Choroid plexus epithelial cell (primary cell): Measurements from ENCODE around the gene DUXA.

Source experiments
- DNase-seq: peaks from one replicate; pipeline ENCODE4 v3.0.0-alpha.2; 2010; ENCODE audit warnings: low read depth
- H3K4me3 ChIP-seq: 2 replicates; pipeline ENCODE4 v1.5.1; 2011; ENCODE audit warnings: low read depth, mild to moderate bottlenecking, control low read depth, low read length, moderate library complexity
- TF ChIP-seq, protein P1 (sequence below): conservative IDR thresholded peaks from 2 replicates; pipeline ENCODE4 v1.5.1; 2011; ENCODE audit warnings: low read depth, mild to moderate bottlenecking, control low read depth, inconsistent platforms, low read length, moderate library complexity

DUXA gene

DNA sequence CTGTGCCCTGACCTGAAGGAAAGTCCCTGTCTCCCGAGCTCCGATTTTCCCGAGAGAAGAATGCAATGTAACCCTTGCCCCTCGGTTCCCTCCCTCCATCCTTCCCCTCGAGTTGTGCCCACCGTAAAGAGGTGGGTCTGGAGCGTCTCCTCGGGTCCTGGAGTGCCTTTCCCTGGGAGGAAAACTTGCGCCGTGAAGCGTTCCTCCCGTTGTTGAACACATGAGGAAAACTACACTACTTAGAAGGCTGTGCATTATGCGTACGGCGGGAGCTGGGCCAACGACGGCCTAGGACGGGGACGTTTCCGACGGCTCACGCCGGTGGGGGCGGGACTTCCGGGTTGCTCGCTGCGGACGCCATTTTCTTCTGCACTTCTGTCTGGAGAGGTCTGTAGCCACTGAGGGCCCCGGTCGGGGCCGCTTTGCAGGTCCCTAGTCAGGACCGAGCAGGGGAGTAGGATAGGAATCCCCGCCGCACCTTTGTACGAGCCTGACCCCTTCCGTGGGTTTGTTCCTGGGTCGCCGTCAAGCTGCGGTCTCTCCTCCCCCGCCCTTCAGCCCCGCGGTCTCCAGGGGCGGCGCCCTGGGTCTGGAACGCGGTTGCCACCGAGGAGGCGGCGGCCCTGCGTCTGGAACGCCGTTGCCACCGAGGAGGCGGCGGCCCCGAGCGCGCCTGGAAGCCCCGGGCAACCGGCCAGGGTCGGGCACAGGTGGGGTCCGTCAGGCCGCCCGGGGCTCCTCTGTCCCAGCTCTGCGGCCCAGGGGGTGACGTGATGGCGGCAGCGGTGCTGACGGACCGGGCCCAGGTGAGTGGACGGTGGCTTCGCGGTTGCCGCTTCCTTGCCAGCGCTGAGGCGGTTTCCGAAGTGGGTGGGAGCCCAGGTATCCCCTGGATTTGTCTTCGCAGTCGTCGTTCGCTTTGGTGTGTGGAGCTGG lies 24.1 kb upstream of the DUXA start, which contains the start of gene ZNF264:
TSS of gene ZNF264 (plus strand) at position 360 of the 936 bp plus-strand sequence. CDS start at position 774, 414 bp downstream.
- peak within 1 kb of the TSS; percentile 93 for H3K4me3 ChIP-seq
- TF ChIP-seq, protein P1, sequence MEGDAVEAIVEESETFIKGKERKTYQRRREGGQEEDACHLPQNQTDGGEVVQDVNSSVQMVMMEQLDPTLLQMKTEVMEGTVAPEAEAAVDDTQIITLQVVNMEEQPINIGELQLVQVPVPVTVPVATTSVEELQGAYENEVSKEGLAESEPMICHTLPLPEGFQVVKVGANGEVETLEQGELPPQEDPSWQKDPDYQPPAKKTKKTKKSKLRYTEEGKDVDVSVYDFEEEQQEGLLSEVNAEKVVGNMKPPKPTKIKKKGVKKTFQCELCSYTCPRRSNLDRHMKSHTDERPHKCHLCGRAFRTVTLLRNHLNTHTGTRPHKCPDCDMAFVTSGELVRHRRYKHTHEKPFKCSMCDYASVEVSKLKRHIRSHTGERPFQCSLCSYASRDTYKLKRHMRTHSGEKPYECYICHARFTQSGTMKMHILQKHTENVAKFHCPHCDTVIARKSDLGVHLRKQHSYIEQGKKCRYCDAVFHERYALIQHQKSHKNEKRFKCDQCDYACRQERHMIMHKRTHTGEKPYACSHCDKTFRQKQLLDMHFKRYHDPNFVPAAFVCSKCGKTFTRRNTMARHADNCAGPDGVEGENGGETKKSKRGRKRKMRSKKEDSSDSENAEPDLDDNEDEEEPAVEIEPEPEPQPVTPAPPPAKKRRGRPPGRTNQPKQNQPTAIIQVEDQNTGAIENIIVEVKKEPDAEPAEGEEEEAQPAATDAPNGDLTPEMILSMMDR = no peak
- DNase-seq = peak; percentile 91

GRCh38 chr19:57190301-57190700 lies 23.0 kb upstream of the DUXA start:
- DNase-seq = no peak
- TF ChIP-seq, protein P1 = no peak
- no peak overlapping the region for H3K4me3 ChIP-seq

DNA sequence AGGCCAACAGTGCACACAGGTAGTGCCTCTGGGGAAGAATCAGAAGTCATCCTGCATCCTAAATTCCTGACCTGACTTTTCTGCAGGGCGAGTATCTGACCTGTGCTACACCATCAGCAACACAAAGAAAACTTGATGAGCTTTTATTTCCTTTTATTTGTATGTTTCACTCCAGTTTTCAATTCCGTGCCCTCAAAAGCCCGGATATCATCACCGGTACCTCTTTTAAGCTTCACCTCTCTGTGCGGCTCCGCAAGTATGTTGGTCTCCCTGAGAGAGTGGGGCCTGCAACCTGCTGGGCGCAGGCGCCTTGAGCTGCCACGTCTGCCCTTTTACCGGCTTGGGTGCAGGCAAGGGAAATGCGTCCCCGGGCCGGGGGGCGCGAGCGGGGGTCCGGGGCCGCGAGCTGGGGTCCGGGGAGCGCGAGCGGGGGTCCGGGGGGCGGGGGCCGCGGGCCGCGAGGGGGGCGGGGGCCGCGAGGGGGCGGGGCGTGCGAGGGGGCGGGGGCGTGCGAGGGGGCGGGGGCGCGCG lies 4.3 kb upstream of the DUXA start:
- H3K4me3 ChIP-seq = peak overlapping the region; percentile 56
- DNase-seq = peak; percentile 61
- TF ChIP-seq, protein P1 = no peak

- DNase-seq = no peak
- TF ChIP-seq, protein P1 = no peak
- no peak overlapping the region for H3K4me3 ChIP-seq
Observed at GRCh38 chr19:57165846-57166245, 1.4 kb downstream of the DUXA start.

- H3K4me3 ChIP-seq = no peak overlapping the region
- TF ChIP-seq, protein P1 = no peak
- DNase-seq = no peak
Observed at GRCh38 chr19:57161985-57162539, 5.2 kb downstream of the DUXA start.

GRCh38 chr19:57152921-57153320 lies 14.4 kb downstream of the DUXA start:
- no peak overlapping the region for H3K4me3 ChIP-seq
- TF ChIP-seq, protein P1 = no peak
- DNase-seq = no peak
